ENCODE data around the gene HBS1L. TPM values are rescaled to one million over a fixed set of nuclear protein-coding genes. Genes with fewer than 3 reads are reported as not detected.

HBS1L gene
- 77.2 TPM for polyA plus RNA-seq (2013, experiment 1 of 2; ENCODE audit: insufficient read length)
- polyA plus RNA-seq (2013, experiment 2 of 2; ENCODE audit: insufficient read length), result 73.2 TPM

GRCh38 chr6:135054569-135055498, at the start of gene HBS1L:
HBS1L (minus strand) TSS chr6:135054822; CDS start chr6:135054691, 131 bp downstream.
- DNase-seq, result peak; percentile 98

- DNase-seq, result no peak
Measured at GRCh38 chr6:135104199-135104598, 49.6 kb upstream of the HBS1L start.

- no peak for DNase-seq
Measured at GRCh38 chr6:135102191-135102590, 47.6 kb upstream of the HBS1L start.

GRCh38 chr6:135097172-135097571, 42.5 kb upstream of the HBS1L start:
- no peak for DNase-seq

- DNase-seq, result no peak
Measured at GRCh38 chr6:135096403-135097130, 41.9 kb upstream of the HBS1L start.

- no peak for DNase-seq
Measured at GRCh38 chr6:135095716-135096115, 41.1 kb upstream of the HBS1L start.

GRCh38 chr6:135094403-135094821, 39.8 kb upstream of the HBS1L start:
- no peak for DNase-seq

GRCh38 chr6:135093578-135093977, 39.0 kb upstream of the HBS1L start:
- no peak for DNase-seq

GRCh38 chr6:135092724-135093123, 38.1 kb upstream of the HBS1L start:
- DNase-seq, result no peak

GRCh38 chr6:135090819-135091218, 36.2 kb upstream of the HBS1L start:
- DNase-seq, result no peak

GRCh38 chr6:135089901-135090300, 35.3 kb upstream of the HBS1L start:
- no peak for DNase-seq

- peak; percentile 82 for DNase-seq
Measured at GRCh38 chr6:135088818-135089809, 34.5 kb upstream of the HBS1L start.

GRCh38 chr6:135088281-135088680, 33.7 kb upstream of the HBS1L start:
- no peak for DNase-seq

GRCh38 chr6:135087803-135088202, 33.2 kb upstream of the HBS1L start:
- no peak for DNase-seq

- DNase-seq, result no peak
Measured at GRCh38 chr6:135087403-135087802, 32.8 kb upstream of the HBS1L start.

GRCh38 chr6:135086414-135086764, 31.8 kb upstream of the HBS1L start:
- no peak for DNase-seq

GRCh38 chr6:135085700-135086413, 31.2 kb upstream of the HBS1L start:
- DNase-seq, result no peak

- DNase-seq, result no peak
Measured at GRCh38 chr6:135084916-135085269, 30.3 kb upstream of the HBS1L start.

GRCh38 chr6:135084001-135084915, 29.6 kb upstream of the HBS1L start:
- DNase-seq, result no peak

- DNase-seq, result no peak
Measured at GRCh38 chr6:135081966-135082365, 27.3 kb upstream of the HBS1L start.

GRCh38 chr6:135075018-135075417, 20.4 kb upstream of the HBS1L start:
- no peak for DNase-seq

Data from fibroblast of skin of abdomen (primary cell).